HG03378 (cell line): ENCODE data around the gene CABP1.

Experiments used
- ATAC-seq: cut with Tn5 transposase; IDR thresholded peaks from one replicate; pipeline ENCODE4 v1.9.1; 2021; ENCODE audit warnings: mild to moderate bottlenecking, moderate library complexity; ENCODE audit not compliant: unreplicated experiment

CABP1 gene

DNA sequence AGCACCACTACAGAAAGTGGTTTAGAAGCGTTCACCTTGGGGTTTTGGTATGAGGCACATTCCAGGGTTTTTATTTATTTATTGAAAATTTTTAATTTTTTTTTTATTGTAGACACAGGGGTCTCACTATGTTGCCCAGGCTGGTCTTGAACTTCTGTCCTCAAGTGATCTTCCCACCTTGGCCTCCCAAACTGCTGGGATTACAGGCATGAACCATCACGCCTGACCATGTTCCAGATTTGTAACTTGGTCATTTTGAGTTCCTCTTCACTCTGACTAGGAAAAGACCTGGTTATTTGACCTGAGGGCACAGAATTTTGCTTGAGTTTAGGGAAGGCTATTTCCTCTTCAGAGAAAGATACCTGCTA lies 49.6 kb downstream of the CABP1 start:
- ATAC-seq = no peak

DNA sequence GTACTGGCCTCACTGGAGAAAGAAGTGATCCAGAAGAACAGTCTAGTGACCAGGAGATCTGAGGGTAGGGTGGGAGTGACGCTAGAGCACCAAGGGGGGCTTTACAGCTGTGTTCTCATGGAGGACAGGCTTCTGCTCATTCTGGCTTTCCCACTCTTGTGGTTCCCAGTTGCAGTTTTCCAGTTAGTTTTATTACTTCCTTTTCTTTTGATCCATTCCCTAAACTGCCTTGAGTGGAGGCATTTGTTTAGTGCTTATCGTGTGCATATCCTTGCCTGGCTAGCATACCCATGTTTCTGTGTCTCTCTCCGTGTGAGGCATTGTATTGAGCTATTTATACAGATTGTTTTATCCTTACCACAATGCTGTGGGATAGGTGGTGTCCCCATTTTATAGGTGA lies 50.6 kb downstream of the CABP1 start:
- no peak for ATAC-seq

DNA sequence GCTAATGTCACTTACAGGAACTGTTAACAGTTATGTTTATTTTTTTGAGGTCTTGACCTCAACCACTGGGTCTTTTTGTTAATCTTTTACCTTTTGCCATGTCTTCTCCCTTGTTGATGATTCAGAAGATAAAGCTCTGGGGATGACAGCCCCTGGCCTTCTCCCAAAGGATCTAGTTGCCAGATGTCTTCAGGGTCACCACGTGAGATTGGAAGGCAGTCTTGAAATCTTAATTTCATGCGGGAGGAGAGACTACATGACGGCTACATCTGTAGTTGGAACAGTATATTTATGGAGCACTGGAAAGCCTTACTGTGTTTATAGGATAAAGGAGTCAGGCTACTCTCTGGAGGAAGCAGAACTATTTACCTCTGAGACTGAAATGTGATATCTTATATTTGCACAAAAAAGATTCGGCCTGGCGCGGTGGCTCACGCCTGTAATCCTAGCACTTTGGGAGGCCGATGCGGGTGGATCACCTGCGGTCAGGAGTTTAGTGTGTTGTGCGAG lies 52.2 kb downstream of the CABP1 start:
- no peak for ATAC-seq

DNA sequence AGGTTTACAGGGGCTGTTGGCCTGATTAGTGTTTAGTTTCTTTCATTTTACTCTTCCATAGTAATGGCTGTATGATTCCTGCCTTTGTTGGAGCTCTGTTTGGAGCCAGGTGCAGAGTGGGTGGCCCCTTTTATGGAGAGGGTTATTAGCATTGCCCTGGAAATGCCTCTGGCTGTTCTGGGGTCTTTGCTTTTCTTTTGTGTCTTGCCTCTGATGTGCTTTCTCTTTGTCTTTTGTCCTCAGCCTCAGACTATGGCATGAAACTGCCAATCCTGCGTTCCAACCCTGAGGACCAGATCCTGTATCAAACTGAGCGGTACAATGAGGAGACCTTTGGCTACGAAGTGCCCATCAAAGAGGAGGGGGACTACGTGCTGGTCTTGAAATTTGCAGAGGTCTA lies 53.4 kb downstream of the CABP1 start:
- no peak for ATAC-seq

DNA sequence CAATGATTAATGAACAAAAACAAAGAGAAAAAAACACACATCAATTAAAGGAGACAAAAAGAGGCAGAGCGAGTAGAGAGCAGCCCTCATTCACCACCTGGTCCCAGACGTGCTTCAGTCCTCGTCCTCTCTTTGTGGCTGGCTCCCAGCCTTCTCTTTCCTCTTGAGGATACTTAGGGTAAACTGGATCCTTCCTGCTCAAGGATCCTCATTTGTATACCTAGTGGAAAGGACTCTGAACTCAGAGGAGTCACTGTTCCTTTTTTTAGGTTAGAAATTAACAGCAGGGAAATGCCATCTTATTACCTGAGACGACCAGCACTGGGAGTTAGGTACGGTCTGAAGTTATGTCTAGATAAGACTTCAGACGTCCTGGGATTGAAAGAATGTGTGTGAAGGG lies 56.2 kb downstream of the CABP1 start:
- ATAC-seq = no peak

DNA sequence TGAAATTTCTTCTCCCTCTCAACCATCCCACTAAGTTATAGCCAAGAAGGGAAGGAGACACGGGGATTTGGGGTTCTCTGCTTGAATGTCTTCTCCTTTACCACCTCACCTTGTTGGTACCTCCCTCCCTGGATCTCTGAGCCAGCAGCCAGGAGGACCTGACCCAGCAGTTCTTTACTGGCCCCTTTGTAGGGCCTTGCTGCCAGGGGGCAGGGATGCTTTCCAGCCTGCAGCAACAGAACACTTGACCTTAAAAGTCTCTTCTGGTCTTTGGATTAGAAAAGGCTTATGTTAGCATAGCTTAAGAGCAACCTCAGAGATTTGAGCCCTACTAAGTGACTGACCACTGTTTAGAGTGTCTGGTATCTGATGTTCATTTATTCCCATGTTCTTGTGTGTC lies 56.9 kb downstream of the CABP1 start:
- ATAC-seq = no peak

DNA sequence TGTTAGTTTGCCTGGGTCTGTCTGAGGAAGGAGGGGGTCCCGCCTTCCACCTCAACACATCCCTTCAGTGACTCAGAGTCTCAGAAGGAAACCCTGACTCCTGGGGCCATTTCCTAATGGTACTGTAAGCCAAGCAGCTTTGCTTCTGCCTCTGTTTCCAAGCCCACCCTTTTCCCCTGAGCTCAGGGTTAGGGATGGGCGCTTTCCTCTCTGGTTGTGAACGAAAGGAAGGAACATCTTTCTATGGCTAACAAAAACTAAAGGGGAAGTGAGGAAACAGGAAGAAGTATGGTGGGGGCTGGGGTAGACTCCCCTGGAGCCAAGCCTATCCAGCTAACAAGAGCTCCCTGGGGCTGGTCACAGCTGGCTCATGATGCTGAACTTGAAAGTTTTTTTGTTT lies 58.2 kb downstream of the CABP1 start:
- ATAC-seq = no peak

DNA sequence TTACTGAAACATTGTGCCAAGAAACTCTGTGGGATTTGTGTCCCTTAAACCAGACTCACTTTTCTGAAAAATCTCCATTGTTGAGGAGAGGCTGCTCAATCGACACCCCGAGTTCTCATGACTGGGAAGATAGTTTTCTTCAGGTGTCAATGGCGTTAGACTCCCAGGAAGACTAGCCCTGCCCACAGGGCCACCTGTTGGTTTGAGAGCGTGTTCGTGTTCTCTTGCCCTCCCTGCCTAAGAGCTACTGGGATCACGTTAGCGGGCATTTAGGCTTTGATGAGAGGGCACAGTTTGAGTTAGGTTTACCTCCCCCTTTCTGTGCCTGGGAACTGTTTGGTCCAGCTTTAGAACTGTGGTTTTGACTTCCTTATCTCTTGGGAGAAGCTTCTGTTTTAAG lies 59.1 kb downstream of the CABP1 start:
- no peak for ATAC-seq

DNA sequence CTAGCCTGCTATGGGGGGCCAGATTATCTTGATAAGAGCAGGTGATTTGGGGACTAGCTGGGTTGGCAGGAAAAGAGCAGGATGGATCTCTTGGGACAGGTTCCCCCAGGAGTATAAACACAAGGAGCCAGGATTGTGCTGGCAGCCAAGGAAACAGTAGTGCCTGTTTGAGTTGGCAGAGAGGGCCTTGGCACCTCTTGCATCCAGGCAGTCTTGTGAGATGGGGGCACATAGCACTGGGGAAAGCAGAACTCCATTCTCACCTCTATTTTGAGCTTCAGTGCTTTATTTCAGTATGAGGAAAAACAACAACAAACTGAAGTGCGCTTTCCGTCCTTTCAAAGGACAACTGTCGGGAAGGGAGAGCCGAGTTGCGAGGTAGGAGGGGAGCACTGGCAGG lies 60.5 kb downstream of the CABP1 start:
- ATAC-seq = no peak

DNA sequence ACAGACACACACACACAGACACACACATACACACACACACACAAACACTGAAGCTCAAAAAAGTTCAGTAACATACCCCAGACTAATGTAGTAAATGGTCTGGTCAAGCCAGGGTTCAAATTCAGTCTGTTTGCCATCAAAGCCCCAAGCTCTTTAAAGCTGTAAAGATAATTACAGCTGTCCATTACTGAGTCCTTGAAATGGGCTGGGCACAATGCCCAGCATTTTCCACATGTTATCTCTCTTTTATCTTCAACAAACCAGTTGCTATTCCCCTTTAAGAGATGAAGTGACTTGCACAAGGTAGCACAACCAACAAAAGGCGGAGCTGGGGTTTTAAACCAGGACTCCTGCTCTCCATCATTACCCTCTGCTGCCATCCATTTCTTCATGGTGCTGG lies 62.2 kb downstream of the CABP1 start:
- no peak for ATAC-seq

DNA sequence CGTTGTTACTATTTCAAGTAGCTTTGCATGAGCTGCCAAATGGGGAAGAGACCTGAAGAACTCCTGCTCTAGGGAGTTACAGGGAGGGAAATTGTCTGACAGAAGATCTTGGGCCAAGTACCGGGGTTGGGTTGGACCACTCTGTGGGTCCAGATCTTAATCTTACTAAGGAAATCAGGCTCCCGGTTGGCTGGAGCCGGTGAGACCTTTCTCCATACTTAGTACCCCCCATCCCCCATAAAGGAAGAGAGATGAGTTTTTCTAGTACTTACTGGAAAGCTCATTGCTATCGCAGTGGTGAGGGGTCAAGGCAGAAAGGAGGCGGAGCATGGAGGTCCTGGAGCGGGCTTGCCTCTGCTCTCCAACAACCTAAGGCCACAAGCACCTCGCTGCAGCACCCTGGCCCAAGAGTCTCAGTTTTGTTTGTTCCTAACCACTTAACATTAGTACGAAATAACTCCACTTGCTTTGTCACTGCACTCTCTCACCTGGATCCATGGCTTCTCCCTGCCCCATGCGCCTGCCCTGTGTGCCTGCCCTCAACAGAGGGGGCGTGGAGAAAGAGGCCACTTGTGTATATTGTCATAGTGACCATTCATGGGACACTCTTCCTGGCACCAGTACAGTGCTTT lies 63.0 kb downstream of the CABP1 start:
- no peak for ATAC-seq

DNA sequence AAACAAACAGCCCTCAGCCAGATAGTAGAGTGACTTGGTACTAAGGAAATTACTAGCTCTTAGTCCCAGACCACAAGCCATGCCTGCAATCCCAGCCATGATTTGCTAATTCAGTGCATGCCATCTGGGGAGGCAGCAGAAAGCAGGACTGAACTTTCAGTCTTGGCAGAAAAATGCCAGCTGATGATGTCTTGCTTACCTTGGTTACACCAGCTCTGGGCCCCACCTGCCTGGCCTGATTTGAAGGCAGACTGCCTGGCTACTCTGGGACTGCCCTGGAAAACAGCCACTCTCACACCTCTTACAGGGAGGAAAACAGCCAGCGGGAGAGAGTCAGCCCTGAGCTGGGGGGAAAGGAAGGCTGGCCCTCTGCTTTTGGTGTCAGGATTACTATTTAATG lies 65.2 kb downstream of the CABP1 start:
- ATAC-seq = no peak

DNA sequence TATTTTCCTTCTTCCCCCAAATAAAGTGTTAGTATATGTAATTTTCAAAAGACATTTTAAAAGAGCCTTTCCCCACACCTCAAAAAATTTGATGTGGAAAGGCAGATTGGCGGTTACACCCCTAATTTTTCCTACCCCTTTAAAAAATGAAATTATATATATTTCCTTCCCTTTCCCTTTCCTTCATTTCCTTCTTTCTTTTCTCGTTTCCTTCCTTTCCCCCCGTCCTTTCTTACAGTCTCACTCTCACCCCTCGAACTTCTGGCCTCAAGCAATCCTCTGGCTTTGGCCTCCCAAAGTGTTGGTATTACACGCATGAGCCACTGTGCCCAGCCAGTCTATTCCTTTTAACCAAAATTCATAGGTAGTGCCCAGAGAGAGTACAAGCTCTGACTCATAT lies 65.6 kb downstream of the CABP1 start:
- ATAC-seq = no peak

DNA sequence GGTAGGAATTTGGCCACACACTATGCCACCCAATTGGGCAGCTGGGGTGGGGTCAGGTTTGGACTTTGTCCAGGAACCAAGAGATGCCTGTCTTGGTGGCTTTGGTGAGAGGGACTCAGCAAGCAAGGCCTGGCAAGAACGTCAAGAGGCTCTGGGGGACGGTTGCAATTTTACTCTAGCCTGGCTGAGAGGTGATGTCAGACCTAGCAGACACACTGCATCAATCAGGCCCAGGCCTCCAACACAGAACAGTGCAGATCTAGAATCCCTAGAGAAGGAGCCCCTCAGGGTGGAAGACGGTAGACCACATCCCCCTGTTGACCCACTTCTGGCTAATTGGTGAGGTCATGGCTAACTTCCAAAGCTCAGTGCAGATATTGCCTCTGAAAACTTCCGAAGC lies 68.2 kb downstream of the CABP1 start:
- no peak for ATAC-seq

DNA sequence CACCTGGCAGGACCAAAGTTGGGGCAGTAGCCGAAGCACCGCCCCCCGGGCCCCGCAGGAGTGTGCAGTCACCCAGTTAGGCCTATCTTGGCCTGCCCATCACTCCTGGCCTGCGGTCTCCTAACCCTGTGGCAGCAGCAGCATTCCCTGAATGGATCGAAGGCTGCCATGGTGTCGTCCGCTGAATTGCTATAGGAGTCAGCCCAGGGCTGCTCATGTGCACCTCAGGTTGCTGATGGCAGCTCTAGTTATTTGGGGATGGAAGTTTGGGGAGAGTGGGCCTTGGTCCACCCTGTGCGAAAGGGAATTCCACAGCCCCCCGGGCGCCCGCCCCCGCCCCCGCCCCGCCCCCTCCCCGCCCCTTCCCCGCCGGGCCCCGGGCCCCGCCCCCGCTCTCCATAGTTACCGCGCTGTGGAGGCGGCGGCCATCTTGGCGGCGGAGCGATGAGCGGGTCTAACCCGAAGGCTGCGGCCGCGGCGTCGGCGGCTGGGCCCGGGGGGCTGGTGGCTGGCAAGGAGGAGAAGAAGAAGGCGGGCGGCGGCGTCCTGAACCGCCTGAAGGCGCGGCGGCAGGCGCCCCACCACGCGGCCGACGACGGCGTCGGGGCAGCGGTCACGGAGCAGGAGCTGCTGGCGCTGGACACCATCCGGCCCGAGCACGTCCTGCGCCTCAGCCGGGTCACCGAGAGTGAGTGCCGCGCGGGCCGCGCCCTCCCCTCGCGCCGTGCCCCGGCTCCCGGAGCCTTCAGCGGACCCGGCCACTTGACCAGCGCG lies 69.8 kb downstream of the CABP1 start, which contains the start of gene UNC119B:
Gene UNC119B, plus strand, starts transcription at position 428 of the 774 bp plus-strand sequence. Its CDS starts 17 bp downstream, at position 445.
- ATAC-seq = no peak

DNA sequence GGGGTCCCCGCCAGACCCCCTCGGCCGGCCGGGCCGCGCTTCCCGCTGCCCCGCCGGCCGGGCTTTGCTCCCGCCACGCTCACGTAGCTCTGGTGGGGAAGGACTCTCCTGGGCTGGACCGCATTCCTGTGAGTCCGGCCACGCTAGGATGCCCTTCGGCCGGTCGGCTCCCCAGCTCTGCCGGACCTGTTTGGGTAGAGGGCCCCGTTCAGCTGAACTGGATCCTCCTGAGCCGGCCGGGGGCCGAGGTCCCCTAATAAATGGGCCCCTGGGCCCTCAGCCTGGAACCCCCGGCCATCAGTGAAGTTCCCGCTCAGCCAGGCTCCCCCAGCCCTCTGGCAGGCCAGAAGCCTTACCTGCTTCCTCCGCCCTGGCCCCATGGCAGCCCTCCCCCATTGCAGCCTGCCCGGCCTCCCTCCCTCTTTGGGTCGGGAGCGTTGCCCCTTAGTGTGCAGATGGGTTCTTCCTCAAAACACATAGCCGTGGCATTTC lies 70.4 kb downstream of the CABP1 start:
- ATAC-seq = no peak

DNA sequence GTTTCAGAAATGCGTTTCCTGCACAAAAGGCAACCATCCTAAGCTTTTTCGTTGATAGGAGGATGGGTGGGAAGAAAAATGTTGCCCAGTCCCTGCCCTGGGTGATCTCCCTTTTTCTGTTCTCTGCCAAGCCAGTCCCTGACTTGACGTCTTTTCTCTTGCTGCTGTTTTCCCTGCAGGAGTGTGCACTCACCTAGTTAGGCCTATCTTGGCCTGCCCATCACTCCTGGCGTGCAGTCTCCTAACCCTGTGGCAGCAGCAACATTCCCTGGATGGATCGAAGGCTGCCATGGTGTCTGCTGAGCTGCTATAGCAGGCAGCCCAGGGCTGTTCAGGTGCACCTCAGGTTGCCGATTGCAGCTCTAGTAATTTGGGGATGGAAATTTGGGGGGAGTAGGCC lies 71.0 kb downstream of the CABP1 start:
- no peak for ATAC-seq

DNA sequence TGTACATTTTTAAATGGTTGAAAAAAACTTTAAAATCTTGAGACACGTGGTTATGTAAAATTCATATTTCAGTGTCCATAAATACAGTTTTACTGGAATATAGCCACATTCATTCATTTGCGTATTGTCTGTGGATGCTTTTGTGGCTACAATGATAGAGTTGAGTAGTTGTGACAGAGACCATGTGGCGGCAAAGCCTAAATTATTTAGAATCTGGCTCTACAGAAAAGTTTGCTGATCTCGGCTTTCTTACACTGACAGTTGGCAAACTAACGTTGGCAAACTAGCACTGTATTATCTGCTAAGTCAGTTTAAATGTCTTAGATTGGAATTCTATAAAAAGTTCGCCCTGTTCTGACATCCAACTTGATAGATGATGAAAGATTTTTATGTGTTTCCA lies 72.2 kb downstream of the CABP1 start:
- ATAC-seq = no peak

DNA sequence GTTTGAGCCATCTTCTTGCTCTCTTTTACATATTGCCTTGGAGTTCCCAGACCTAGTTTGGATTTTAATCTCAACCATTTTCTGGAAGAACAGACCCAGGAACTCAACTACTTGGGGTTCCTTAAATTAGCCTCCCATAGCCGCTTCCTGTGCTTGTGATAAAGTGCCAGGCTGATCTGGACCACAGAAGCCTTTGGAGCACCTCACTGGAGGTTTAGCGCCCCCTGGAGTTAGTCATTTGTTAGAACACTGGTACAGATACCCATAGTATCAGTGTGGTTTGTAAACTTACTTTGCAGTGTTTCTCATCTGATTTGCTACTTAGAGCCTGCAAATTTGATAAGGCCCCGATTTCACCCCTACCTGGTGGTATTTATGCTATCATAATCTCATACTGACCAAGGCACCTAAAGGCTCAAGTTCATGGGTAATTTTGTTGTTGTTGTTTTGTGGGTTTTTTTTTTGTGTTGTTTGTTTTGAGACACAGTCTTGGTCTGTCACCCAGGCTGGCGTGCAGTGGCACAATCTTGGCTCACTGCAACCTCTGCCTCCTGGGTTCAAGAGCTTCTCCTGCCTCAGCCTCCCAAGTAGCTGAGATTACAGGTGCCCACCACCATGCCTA lies 73.5 kb downstream of the CABP1 start:
- ATAC-seq = no peak
